Skin of body (tissue), 3 donors: ENCODE measurements around the gene ZNF419. TPM values are rescaled to one million over a fixed set of nuclear protein-coding genes. Genes with fewer than 3 reads are reported as not detected.

Experiments
- DNase-seq: peaks from one replicate; lab custom pipeline; 2025; lab: John Stamatoyannopoulos, UW
- small RNA-seq: library from RNA; depleted of rRNA; stranded (forward); fragments of <200 nt; gene quantifications from one replicate; pipeline ENCODE3, GENCODE V24; 2014; ENCODE audit warnings: low replicate concordance
- total RNA-seq: library from RNA; depleted of rRNA; stranded (reverse); fragments of >200 nt; gene quantifications from one replicate; pipeline ENCODE4 v1.2.3, GENCODE V29; 2014

The ZNF419 gene
- total RNA-seq, 1 donor from 2014 or later, result 10.5 TPM

- DNase-seq, result peak; percentile 91
Measured at GRCh38 chr19:57527136-57527881, 39.8 kb downstream of the ZNF419 start, which contains the start of gene ZNF549. TSS of gene ZNF549 (plus strand) at chr19:57527356. CDS start at chr19:57527574, 218 bp downstream.

- DNase-seq, result no peak
Measured at GRCh38 chr19:57537953-57538547, 50.5 kb downstream of the ZNF419 start.

Small RNAs within 50 kb of the gene (small RNA-seq; reads per million reads assigned to genes)
- gene VN1R107P, result not detected

Other genes starting within 250 kb of the ZNF419 start
- 27.9 TPM for gene ZNF805, start 247.1 kb upstream of the ZNF419 start, total RNA-seq
- gene ZNF460, start 207.3 kb upstream of the ZNF419 start, total RNA-seq, result 95.8 TPM
- 12.8 TPM for gene ZNF543, start 167.3 kb upstream of the ZNF419 start, total RNA-seq
- 10.2 TPM for gene ZNF304, start 136.5 kb upstream of the ZNF419 start, total RNA-seq
- gene TRAPPC2B, start 124.2 kb upstream of the ZNF419 start, total RNA-seq, result 13.3 TPM
- gene ZNF547, start 124.2 kb upstream of the ZNF419 start, total RNA-seq, result 3.3 TPM
- gene ZNF548, start 97.9 kb upstream of the ZNF419 start, total RNA-seq, result 35.6 TPM
- gene ZNF17, start 76.6 kb upstream of the ZNF419 start, total RNA-seq, result 14.7 TPM
- 12.6 TPM for gene ZNF749, start 52.4 kb upstream of the ZNF419 start, total RNA-seq
- 1.2 TPM for gene VN1R1, start 30.6 kb upstream of the ZNF419 start, total RNA-seq
- gene ZNF772, start 10.2 kb upstream of the ZNF419 start, total RNA-seq, result 13.9 TPM
- gene ZNF773, start 12.2 kb downstream of the ZNF419 start, total RNA-seq, result 9.4 TPM
- gene ZNF549, start 39.6 kb downstream of the ZNF419 start, total RNA-seq, result 9.0 TPM
- gene ZNF550, start 72.1 kb downstream of the ZNF419 start, total RNA-seq, result 14.2 TPM
- gene ZNF416, start 91.2 kb downstream of the ZNF419 start, total RNA-seq, result 5.1 TPM
- 6.7 TPM for gene ZIK1, start 96.4 kb downstream of the ZNF419 start, total RNA-seq
- gene ZNF530, start 112.1 kb downstream of the ZNF419 start, total RNA-seq, result 3.4 TPM
- 21.2 TPM for gene ZNF134, start 126.5 kb downstream of the ZNF419 start, total RNA-seq
- 17.7 TPM for gene ZNF211, start 145.4 kb downstream of the ZNF419 start, total RNA-seq
- not detected for gene ZSCAN4, start 181.2 kb downstream of the ZNF419 start, total RNA-seq
- 11.7 TPM for gene ZNF551, start 194.2 kb downstream of the ZNF419 start, total RNA-seq
- 11.9 TPM for gene ZNF154, start 221.5 kb downstream of the ZNF419 start, total RNA-seq
- gene ZNF671, start 239.9 kb downstream of the ZNF419 start, total RNA-seq, result 6.5 TPM